ENCODE results near the gene UBE4A. TPM values are rescaled to one million over a fixed set of nuclear protein-coding genes. Genes with fewer than 3 reads are reported as not detected.
"Not testable (repeated sequence)": the region's sequence is repeated elsewhere in the genome, so short reads cannot be mapped to it uniquely, and the experiment has no call there.

UBE4A gene
- total RNA-seq, 1 experiment from 2014 or later = 56.5 TPM

DNA sequence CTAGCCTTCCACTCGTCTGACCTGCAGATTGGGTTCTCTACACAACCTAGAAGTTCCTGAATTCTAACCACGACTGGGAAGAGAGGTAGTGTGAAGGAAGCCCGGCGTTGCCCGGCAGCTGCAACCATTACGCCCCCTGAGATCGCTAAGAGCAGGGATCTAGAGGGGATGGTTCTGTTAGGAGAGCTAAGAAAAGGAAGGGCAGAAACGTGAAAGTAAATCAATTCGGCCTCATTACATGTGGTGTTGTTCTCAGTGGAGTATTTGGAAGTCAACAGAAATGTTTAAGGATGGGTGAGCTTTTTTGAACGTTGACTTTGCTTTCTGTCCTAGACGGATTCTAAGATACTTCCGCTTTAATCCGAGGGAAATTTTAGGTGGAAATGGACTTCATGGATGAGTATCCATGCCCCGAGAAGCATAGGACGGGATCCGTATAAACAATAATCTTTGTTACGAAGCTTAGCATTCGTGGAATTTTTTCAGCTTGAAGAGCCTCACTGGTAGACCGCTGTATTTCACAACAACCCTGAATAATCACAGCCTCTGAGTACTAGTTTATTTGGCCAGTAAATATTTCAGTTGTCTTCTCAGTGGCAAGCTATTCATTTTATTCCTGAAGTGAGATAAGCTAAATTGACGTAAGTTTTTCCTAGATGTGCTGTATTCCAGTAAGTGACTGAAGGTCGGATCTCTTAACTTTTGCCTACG is 42.6 kb downstream of the UBE4A start:
- DNase-seq (ENCODE audit: low read depth) = peak; percentile 75

DNA sequence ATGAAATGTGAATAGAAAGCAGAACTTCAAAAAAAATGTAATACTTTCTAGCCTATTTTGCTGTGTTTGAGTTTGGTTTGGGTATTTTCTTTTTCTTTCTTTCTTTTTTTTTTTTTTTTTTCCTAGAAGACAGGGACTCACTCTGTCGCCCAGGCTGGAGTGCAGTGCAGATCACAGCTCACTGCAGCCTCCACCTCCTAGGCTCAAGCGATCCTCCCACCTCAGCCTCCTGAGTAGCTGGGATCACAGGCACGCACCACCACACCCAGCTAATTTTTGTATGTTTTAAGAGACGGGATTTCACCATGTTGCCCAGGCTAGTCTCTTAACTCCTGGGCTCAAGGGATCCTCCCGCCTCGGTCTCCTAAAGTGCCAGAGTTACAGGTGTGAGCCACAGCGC is 43.2 kb downstream of the UBE4A start:
- DNase-seq (ENCODE audit: low read depth) = not testable (repeated sequence)

GRCh38 chr11:118406599-118407166 is 47.3 kb downstream of the UBE4A start:
- DNase-seq (ENCODE audit: low read depth) = peak; percentile 19

GRCh38 chr11:118410055-118410745 is 50.8 kb downstream of the UBE4A start:
- DNase-seq (ENCODE audit: low read depth) = no peak

DNA sequence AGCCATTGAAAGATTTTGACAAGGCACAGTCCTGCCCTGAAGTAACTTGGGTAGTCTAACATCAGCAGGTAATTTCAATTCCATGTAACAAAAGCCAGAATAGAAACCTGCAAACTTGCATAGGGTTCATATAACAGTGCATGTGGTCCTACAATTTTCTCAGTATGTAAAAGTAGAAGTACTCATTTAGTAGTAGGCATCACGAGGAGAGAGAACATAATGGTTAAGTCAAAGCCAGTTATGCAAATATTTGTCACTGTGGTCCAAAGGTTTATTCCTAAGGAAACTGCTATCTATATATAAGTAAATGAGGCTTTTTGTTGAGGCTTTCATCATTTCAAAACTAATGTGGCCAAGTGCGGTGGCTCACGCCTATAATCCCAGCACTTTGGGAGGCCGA is 52.1 kb downstream of the UBE4A start:
- DNase-seq (ENCODE audit: low read depth) = no peak

GRCh38 chr11:118412921-118413320 is 53.5 kb downstream of the UBE4A start:
- no peak for DNase-seq (ENCODE audit: low read depth)

DNA sequence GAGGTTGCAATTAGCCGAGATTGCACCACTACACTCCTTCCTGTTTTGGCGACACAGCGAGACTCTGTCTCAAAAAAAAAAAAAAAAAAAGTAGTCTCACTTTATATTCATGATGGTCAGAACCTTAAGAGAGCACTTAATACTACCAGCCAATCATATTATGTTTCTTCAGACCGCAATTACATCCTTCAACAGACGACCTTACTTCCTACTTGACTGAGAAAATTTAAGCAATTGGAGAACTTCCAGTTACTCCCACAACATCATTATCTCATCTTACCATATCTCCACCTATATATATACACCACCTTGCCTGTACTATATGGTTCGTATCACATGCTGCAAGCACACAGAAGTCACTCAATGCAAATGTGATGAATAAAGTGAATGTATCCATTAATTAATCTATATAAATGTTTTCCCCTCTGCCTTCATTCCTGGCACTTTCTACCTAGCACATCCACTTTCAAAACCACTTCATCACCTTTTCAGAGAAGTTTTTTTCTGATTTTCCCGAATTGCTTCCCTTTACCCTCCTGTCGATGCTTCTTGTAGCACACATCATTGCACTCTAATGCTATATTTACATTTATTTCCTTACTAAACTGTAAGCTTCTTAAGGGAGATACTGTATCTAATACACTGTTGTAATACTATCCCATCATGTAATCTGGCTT is 55.8 kb downstream of the UBE4A start:
- DNase-seq (ENCODE audit: low read depth) = no peak

GRCh38 chr11:118415739-118416068 is 56.3 kb downstream of the UBE4A start:
- peak; percentile 99 for DNase-seq (ENCODE audit: low read depth)

DNA sequence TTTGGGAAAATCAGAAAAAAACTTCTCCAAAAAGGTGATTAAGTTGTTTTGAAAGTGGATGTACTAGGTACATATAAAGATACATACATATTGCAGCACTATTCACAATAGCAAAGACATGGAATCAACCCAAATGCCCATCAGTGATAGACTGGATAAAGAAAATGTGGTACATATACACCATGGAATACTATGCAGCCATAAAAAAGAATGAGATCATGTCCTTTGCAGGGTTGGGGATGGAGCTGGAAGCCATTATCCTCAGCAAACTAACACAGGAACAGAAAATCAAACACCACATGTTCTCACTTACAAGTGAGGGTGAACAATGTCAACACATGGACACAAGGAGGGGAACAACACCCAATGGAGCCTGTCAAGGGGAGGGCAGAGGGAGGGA is 57.5 kb downstream of the UBE4A start:
- DNase-seq (ENCODE audit: low read depth) = not testable (repeated sequence)

GRCh38 chr11:118417801-118418200 is 58.4 kb downstream of the UBE4A start:
- peak; percentile 89 for DNase-seq (ENCODE audit: low read depth)

DNA sequence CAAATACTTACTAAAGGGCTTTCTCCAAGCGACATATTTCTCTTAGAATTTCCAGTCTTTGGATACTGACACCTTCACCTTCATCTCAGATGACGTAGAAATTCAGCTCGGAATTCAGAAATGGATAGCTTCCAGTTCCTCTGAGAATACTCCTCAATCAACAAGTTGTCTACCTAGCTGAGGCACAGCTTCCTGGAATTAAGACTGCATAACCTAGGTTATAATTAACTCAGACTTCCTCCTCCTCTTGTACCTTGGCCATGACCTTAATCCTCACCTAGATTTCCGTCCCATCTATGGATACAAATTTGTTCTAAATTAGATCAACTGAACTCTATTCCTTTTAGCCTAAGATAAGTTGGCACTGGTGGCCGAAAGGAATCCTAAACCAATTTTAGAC is 59.4 kb downstream of the UBE4A start:
- DNase-seq (ENCODE audit: low read depth) = no peak

- DNase-seq (ENCODE audit: low read depth) = no peak
These were observed 68.3 kb downstream of the UBE4A start for GRCh38 chr11:118427707-118428106.

- DNase-seq (ENCODE audit: low read depth) = no peak
These were observed 71.6 kb downstream of the UBE4A start for GRCh38 chr11:118430956-118431355.

- no peak for DNase-seq (ENCODE audit: low read depth)
These were observed 74.7 kb downstream of the UBE4A start for GRCh38 chr11:118434123-118434552.

GRCh38 chr11:118434553-118435289 is 75.3 kb downstream of the UBE4A start:
- DNase-seq (ENCODE audit: low read depth) = peak; percentile 53

DNA sequence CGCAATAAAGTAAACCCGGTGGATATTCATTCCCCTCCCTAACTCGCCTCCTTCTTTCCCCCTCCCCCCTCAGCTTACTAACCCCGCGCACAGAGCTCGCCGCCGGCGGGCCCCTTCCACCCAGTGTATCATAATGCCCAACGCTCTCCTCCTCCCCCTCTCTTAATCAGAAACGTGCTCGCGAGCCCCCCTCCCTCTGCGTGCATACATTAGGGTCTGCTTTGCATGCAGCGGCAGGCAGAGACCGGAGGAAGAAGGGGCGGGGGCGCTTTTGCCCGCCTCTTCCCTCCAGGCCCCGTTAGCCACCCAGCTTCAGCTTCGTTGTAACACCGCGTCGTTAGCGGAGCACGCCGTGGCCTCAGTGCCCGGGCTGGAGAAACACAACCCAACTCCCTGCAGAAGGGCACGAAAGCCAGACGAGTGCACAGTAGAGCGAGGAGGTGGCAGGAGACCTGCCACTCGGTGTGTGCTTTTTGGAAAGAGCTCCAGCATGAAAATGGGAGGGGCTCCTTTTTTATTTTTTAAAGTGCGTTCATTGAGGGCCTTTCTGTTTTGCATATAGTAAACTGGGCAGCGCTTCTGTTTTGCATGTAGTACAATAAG is 76.0 kb downstream of the UBE4A start:
- peak; percentile 70 for DNase-seq (ENCODE audit: low read depth)

- DNase-seq (ENCODE audit: low read depth) = peak; percentile 95
These were observed 76.7 kb downstream of the UBE4A start, which contains the start of gene KMT2A for GRCh38 chr11:118435893-118436624. TSS of gene KMT2A (plus strand) at chr11:118436492. CDS start at chr11:118436513, 21 bp downstream.

DNA sequence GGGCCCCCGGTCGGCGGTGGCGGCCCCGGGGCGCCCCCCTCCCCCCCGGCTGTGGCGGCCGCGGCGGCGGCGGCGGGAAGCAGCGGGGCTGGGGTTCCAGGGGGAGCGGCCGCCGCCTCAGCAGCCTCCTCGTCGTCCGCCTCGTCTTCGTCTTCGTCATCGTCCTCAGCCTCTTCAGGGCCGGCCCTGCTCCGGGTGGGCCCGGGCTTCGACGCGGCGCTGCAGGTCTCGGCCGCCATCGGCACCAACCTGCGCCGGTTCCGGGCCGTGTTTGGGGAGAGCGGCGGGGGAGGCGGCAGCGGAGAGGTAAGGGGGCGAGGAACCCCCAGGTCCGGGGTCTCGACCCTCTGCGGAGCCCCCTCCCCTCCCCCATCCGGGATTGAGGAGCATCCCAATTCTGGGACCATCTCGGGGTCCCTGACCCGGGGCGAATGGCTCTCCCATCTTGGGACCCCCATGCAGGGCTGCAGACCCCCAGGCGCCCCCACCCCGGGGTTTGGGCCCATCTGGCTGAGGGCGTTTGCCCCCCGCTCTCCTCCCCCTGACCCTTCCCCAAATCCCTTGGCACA is 77.3 kb downstream of the UBE4A start:
- peak; percentile 26 for DNase-seq (ENCODE audit: low read depth)

DNA sequence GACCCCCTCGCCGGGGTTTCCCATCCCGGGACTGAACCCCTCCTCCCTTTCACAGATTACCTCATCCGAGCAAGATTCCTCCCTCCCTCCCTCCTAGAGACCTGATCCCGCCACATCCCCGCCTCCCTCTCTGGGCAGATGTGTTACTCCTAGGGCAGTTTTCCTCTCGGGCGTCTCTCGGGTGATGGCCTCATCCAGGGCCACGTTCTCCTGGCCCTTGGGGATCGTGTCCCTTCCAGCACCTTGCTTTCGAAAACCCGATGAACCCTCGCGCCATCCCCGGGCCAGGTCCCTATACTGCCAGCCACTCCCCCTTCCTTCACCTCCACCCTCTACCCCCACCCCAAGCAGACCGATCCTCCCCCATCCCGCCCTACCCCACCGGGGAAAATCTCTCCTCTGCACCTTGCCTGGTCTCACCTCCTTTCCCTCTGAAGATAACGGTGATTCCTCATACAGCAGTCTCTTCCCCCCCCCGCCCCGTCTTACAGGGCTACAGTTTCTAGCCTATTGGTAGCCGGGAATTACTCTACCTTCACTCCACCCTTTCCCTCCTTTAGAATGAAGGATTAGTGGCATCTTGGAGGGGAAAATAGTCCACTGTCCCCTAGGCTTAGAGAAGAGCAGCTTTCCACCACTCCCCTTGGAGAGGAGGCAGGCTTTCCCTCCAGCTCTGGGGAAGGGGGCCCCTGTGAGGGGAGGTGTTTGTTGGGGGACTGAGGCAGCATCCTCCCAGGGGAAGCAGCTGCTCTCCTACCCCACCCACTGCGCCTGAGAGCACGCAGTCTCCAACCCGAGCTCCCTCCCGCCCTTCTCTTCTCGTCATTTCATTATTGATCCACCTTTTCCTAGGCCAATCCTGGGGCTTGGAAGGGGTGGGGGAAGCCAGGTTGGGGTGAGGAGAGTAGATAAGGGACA is 78.1 kb downstream of the UBE4A start:
- peak; percentile 67 for DNase-seq (ENCODE audit: low read depth)

Data from M059J (cell line).